GM21825 (cell line): ENCODE results near the gene RFFL.
"Not testable (repeated sequence)": the region's sequence is repeated elsewhere in the genome, so short reads cannot be mapped to it uniquely, and the experiment has no call there.

Experiments
- ATAC-seq: cut with Tn5 transposase; IDR thresholded peaks from one replicate; pipeline ENCODE4 v1.9.1; 2021; ENCODE audit warnings: mild to moderate bottlenecking, moderate library complexity; ENCODE audit not compliant: unreplicated experiment

The RFFL gene

GRCh38 chr17:35006961-35007360 is 56.5 kb downstream of the RFFL start:
- ATAC-seq: no peak

GRCh38 chr17:35006345-35006744 is 57.2 kb downstream of the RFFL start:
- no peak for ATAC-seq

- no peak for ATAC-seq
Observed at GRCh38 chr17:35003778-35004177, 59.7 kb downstream of the RFFL start.

DNA sequence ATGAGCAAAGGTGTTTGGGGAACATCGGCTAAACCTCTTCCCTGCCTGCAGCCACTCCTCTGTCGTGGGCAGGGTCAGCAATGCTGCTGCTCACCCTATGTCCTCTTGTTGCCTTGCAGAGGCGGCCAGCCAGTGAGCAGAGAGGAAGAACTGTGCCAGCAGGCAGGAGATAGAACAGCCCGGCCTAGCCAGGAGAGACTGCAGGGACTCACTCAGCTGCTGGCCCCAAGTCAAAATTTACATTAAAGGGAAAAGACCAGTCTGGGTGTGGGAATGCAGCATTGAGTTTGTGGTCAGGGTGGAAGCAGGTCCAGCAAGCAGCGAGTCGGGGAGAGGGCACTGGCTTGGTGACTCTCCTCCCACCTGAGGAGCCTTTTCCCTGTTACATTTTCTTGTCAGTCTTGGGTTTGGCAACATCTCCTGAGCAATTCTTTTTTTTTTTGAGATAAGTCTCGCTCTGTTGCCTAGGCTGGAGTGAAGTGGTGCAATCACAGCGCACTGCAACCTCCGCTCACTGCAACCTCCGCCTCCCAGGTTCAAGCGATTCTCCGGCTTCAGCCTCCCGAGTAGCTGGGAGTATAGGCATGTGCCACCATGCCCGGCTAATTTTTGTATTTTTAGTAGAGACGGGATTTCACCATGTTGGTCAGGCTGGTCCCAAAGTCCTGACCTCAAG is 60.5 kb downstream of the RFFL start:
- ATAC-seq: no peak

GRCh38 chr17:35001549-35001948 is 62.0 kb downstream of the RFFL start:
- ATAC-seq: no peak

DNA sequence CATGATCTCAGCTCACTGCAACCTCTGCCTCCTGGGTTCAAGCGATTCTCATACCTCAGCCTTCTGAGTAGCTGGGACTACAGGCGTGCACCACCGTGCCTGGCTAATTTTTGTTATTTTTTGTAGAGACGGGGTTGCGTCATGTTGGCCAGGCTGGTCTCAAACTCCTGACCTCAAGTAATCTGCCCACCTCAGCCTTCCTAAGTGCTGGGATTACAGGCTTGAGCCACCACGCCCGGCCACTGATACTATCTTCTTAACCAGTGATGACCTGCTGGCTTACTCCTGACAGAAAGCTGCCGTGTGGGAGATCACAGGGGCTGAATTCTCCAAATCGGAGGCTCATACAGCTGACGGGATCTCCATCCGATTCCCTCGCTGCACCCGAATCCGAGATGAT is 62.5 kb downstream of the RFFL start:
- ATAC-seq: not testable (repeated sequence)

DNA sequence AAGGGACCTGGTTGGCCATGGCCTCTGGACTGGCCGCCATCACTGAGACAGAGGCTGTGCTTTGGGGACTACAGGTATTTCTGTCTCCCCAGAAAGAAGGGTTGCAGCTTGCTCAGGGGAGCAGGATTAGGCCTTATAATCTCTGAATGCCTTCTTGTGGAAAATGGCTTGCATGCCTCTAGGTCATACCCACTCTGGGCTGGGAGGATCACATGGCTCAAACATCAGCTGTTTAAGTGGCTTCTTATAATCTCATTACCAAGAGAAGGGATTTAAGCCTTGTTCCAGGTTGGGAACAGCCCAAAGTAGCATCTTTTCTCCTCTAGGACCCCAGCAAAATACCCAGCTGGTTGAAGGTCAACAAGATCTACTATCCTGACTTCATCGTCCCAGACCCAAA is 64.1 kb downstream of the RFFL start:
- no peak for ATAC-seq

- ATAC-seq: no peak
Observed at GRCh38 chr17:34998205-34998604, 65.3 kb downstream of the RFFL start.

GRCh38 chr17:34997355-34997862 is 66.1 kb downstream of the RFFL start:
- ATAC-seq: no peak

DNA sequence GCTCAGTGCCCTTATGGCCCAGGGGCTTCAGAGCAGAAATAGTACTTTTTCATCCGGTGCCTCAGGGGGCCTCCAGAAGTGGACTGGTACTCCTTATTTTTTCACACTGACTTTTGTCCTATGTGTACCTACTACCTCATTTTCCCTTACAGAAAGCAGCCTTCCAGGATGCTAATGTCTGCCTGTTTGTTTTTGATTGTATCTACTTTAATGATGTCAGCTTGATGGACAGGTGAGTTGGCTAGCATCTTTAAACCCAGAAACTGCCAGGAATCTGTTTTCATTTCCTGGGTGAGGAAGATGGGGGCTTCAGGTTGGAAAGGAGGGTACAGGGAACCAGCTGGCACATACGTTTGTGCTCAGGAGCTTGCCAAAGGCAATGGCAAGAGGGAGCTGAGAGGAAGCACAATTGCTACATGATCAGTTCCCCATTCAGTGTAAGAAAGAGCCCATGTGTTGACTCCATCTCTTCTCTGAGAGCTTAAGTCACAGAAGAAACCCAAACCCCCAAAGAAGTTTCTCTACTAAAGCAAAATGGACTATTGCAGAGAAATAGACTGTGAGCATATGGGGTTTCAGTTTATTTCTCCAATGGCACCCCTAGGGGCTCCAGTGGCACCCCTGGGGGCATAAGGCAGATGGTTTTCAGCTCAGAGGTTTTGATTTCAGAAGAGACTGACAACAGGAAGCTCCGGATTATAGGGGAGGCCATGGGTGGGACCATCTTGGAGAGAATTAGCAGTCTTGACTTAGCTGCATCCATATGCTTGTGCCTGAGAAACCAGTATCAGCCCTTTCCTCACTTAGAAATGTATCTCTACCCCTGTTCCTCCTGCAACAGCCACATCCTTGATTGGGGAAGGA is 66.9 kb downstream of the RFFL start:
- ATAC-seq: no peak

DNA sequence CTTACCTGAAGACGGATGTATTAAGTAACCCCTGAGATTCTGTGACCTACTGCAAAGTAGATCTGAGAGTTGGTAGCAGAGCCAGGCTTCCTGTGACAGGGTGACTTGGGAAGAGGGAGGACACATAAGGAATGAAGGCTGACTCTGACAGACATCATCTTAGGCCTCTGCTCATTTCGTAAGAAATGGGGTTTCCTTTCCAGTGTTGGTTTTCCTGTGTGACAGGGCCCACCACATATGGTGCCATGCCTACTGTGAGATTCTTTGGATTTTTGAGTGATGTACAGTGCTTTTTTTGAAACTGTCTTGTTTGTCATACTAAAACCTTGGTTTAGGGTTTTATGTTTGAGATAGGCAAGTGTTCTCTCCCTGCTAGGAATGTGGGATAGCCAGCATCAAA is 70.5 kb downstream of the RFFL start:
- no peak for ATAC-seq

GRCh38 chr17:34991606-34992005 is 71.9 kb downstream of the RFFL start:
- ATAC-seq: no peak

- ATAC-seq: no peak
Observed at GRCh38 chr17:34990921-34991365, 72.6 kb downstream of the RFFL start.

GRCh38 chr17:34989473-34989872 is 74.0 kb downstream of the RFFL start:
- no peak for ATAC-seq

GRCh38 chr17:34988644-34989043 is 74.9 kb downstream of the RFFL start:
- ATAC-seq: no peak

- no peak for ATAC-seq
Observed at GRCh38 chr17:34987232-34987631, 76.3 kb downstream of the RFFL start.

DNA sequence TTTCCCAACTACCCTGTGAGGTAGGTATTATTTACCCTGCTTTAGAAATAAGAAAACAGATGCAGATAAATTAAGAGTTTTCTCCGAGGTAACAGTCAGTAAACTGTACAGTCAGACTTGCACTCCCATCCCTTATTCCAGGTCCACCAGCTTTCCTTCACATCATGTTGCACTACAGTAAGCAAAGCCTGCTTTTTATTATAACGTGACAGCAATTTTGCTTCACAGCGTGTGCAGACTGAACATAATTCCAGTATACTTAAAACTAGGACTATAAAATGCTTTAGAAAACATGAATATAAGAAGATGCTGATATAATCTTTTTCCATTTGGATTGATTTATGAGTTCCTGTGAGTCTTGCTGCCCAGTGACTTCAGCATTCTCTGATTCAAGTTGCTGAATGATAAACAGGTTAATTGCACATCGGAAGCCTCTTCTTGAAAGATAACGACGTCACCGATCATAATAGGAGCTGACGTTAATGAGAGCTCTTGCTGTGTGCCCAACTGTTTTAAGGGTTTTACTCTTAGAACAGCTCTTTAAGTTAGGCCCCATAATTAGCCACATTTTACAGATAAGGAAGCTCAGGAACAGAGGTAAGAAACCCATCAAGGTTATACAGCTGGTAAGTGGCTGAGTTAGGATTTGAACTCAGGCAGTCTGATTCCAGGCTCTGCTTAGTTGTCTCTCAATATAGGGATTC is 81.8 kb downstream of the RFFL start:
- ATAC-seq: no peak

- peak; percentile 65 for ATAC-seq
Observed at GRCh38 chr17:34980681-34981537, 82.6 kb downstream of the RFFL start.

DNA sequence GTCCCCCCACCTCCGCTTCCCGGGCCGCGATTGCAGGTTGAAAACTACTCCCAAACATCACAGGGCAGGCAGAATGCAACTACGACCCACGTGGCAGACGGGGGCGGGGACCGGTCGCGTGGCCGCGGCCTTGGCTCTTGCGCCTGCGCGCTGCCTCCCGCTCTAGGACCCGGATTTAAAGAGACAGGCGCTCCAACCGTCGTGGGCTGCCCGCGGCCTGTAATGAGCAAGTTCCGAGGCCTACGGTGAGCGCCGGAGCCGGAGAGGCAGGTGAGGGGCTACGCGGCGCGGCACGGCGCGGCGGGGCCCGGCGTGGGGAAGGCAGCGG is 83.2 kb downstream of the RFFL start, which contains the start of gene LIG3:
LIG3 (plus strand) TSS at position 160 of the 328 bp plus-strand sequence. CDS start 2,494 bp downstream, outside the sequence.
- ATAC-seq: peak; percentile 79

GRCh38 chr17:34979650-34980352 is 83.7 kb downstream of the RFFL start:
- ATAC-seq: no peak
